HEK293 (cell line): ENCODE data around the gene CA5B.

Experiments used
- GLI2 ChIP-seq: fragments of 450-650 bp; formaldehyde crosslinking; IDR thresholded peaks from 2 replicates; pipeline ENCODE4; 2017; ENCODE audit warnings: missing biosample characterization, missing genetic modification characterization, low read depth, borderline replicate concordance
- KLF1 ChIP-seq: fragments of 450-650 bp; formaldehyde crosslinking; IDR thresholded peaks from 2 replicates; pipeline ENCODE4 v1.5.1; 2016; ENCODE audit warnings: missing biosample characterization, missing genetic modification characterization
- KLF10 ChIP-seq: fragments of 450-650 bp; IDR thresholded peaks from 2 replicates; pipeline ENCODE4 v1.5.1; 2018; ENCODE audit warnings: missing biosample characterization, mild to moderate bottlenecking, missing genetic modification characterization
- OSR2 ChIP-seq: fragments of 450-650 bp; formaldehyde crosslinking; IDR thresholded peaks from 2 replicates; pipeline ENCODE4 v1.5.1; 2016; ENCODE audit warnings: missing biosample characterization, missing genetic modification characterization
- SP2 ChIP-seq: fragments of 450-650 bp; formaldehyde crosslinking; IDR thresholded peaks from 2 replicates; pipeline ENCODE4 v1.5.1; 2016; ENCODE audit warnings: missing biosample characterization, missing genetic modification characterization
- SP3 ChIP-seq: fragments of 450-650 bp; formaldehyde crosslinking; IDR thresholded peaks from 2 replicates; pipeline ENCODE4 v1.5.1; 2016; ENCODE audit warnings: missing biosample characterization, missing genetic modification characterization
- YY1 ChIP-seq: fragments of 450-650 bp; formaldehyde crosslinking; IDR thresholded peaks from 2 replicates; pipeline ENCODE4 v1.5.1; 2018; ENCODE audit warnings: missing biosample characterization, missing genetic modification characterization
- ZBTB21 ChIP-seq: fragments of 450-650 bp; formaldehyde crosslinking; IDR thresholded peaks from 2 replicates; pipeline ENCODE4 v1.5.1; 2017; ENCODE audit warnings: missing biosample characterization, missing genetic modification characterization
- ZIC2 ChIP-seq: fragments of 450-650 bp; formaldehyde crosslinking; IDR thresholded peaks from 2 replicates; pipeline ENCODE4 v1.5.1; 2016; ENCODE audit warnings: missing biosample characterization, missing genetic modification characterization
- ZNF10 ChIP-seq: fragments of 450-650 bp; formaldehyde crosslinking; IDR thresholded peaks from 2 replicates; pipeline ENCODE4 v1.5.1; 2017; ENCODE audit warnings: missing biosample characterization, missing genetic modification characterization
- ZNF175 ChIP-seq: fragments of 450-650 bp; formaldehyde crosslinking; IDR thresholded peaks from 2 replicates; pipeline ENCODE4 v1.5.1; 2016; ENCODE audit warnings: missing biosample characterization, missing genetic modification characterization
- ZNF223 ChIP-seq: fragments of 450-650 bp; formaldehyde crosslinking; IDR thresholded peaks from 2 replicates; pipeline ENCODE4 v1.5.1; 2016; ENCODE audit warnings: missing biosample characterization, missing genetic modification characterization
- ZNF248 ChIP-seq: fragments of 450-650 bp; formaldehyde crosslinking; IDR thresholded peaks from 2 replicates; pipeline ENCODE4 v1.5.1; 2017; ENCODE audit warnings: missing biosample characterization, missing genetic modification characterization
- ZNF37A ChIP-seq: fragments of 450-650 bp; IDR thresholded peaks from 2 replicates; pipeline ENCODE4 v1.5.1; 2018; ENCODE audit warnings: missing biosample characterization, missing genetic modification characterization
- ZNF398 ChIP-seq: fragments of 450-650 bp; formaldehyde crosslinking; IDR thresholded peaks from 2 replicates; pipeline ENCODE4 v1.5.1; 2017; ENCODE audit warnings: missing biosample characterization, missing genetic modification characterization
- ZNF530 ChIP-seq: fragments of 450-650 bp; formaldehyde crosslinking; IDR thresholded peaks from 2 replicates; pipeline ENCODE4 v1.5.1; 2016; ENCODE audit warnings: low read depth, missing biosample characterization, missing genetic modification characterization
- ZNF560 ChIP-seq: fragments of 450-650 bp; formaldehyde crosslinking; IDR thresholded peaks from 2 replicates; pipeline ENCODE4 v1.5.1; 2017; ENCODE audit warnings: missing biosample characterization, missing genetic modification characterization, borderline replicate concordance
- ZNF585B ChIP-seq: fragments of 450-650 bp; formaldehyde crosslinking; IDR thresholded peaks from 2 replicates; pipeline ENCODE4 v1.5.1; 2016; ENCODE audit warnings: missing biosample characterization, missing genetic modification characterization
- ZNF600 ChIP-seq: fragments of 450-650 bp; formaldehyde crosslinking; IDR thresholded peaks from 2 replicates; pipeline ENCODE4 v1.5.1; 2016; ENCODE audit warnings: missing biosample characterization, missing genetic modification characterization
- ZNF664 ChIP-seq: fragments of 450-650 bp; formaldehyde crosslinking; IDR thresholded peaks from 2 replicates; pipeline ENCODE4 v1.5.1; 2016; ENCODE audit warnings: missing biosample characterization, missing genetic modification characterization
- ZNF677 ChIP-seq: fragments of 450-650 bp; IDR thresholded peaks from 2 replicates; pipeline ENCODE4 v1.5.0; 2018; ENCODE audit warnings: missing biosample characterization, mild to moderate bottlenecking, missing genetic modification characterization, moderate library complexity
- ZNF701 ChIP-seq: fragments of 450-650 bp; formaldehyde crosslinking; IDR thresholded peaks from 2 replicates; pipeline ENCODE4 v1.5.1; 2016; ENCODE audit warnings: missing biosample characterization, missing genetic modification characterization
- ZNF707 ChIP-seq: fragments of 450-650 bp; formaldehyde crosslinking; IDR thresholded peaks from 2 replicates; pipeline ENCODE4 v1.5.1; 2016; ENCODE audit warnings: missing biosample characterization, missing genetic modification characterization
- ZNF791 ChIP-seq: fragments of 450-650 bp; formaldehyde crosslinking; IDR thresholded peaks from 2 replicates; pipeline ENCODE4 v1.5.1; 2016; ENCODE audit warnings: missing biosample characterization, missing genetic modification characterization
- ZSCAN4 ChIP-seq: fragments of 450-650 bp; formaldehyde crosslinking; IDR thresholded peaks from 2 replicates; pipeline ENCODE4 v1.5.1; 2017; ENCODE audit warnings: missing biosample characterization, missing genetic modification characterization
- TF ChIP-seq, protein P1 (sequence below): fragments of 450-650 bp; formaldehyde crosslinking; IDR thresholded peaks from 2 replicates; pipeline ENCODE4 v1.5.1; 2017; ENCODE audit warnings: missing biosample characterization, missing genetic modification characterization
- TF ChIP-seq, protein P2 (sequence below): fragments of 450-650 bp; formaldehyde crosslinking; IDR thresholded peaks from 2 replicates; pipeline ENCODE4 v1.5.1; 2016; ENCODE audit warnings: missing biosample characterization, missing genetic modification characterization
- TF ChIP-seq, protein P3 (sequence below): fragments of 450-650 bp; formaldehyde crosslinking; IDR thresholded peaks from 2 replicates; pipeline ENCODE4 v1.5.1; 2017; ENCODE audit warnings: missing biosample characterization, missing genetic modification characterization
- TF ChIP-seq, protein P4 (sequence below): sonication (generic); formaldehyde crosslinking; IDR thresholded peaks from 2 replicates; pipeline ENCODE4 v1.8.1; 2022; ENCODE audit warnings: mild to moderate bottlenecking, moderate library complexity, missing genetic modification reagents
- TF ChIP-seq, protein P5 (sequence below): fragments of 450-650 bp; IDR thresholded peaks from 2 replicates; pipeline ENCODE4 v1.5.1; 2018; ENCODE audit warnings: missing biosample characterization, mild to moderate bottlenecking, missing genetic modification characterization
- TF ChIP-seq, protein P6 (sequence below): fragments of 450-650 bp; formaldehyde crosslinking; IDR thresholded peaks from 2 replicates; pipeline ENCODE4 v1.5.1; 2016; ENCODE audit warnings: missing biosample characterization, missing genetic modification characterization

Gene CA5B

GRCh38 chrX:15789979-15790768, 52.1 kb downstream of the CA5B start, which contains the start of gene ZRSR2 (continued):
- TF ChIP-seq ZNF677 (tag by site-specific recombination): no peak
- TF ChIP-seq, protein P1, sequence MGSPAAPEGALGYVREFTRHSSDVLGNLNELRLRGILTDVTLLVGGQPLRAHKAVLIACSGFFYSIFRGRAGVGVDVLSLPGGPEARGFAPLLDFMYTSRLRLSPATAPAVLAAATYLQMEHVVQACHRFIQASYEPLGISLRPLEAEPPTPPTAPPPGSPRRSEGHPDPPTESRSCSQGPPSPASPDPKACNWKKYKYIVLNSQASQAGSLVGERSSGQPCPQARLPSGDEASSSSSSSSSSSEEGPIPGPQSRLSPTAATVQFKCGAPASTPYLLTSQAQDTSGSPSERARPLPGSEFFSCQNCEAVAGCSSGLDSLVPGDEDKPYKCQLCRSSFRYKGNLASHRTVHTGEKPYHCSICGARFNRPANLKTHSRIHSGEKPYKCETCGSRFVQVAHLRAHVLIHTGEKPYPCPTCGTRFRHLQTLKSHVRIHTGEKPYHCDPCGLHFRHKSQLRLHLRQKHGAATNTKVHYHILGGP (tag by site-specific recombination): no peak
- TF ChIP-seq ZNF223: no peak
- peak; percentile 69 for TF ChIP-seq ZNF600
- no peak for TF ChIP-seq ZNF701 (tag by site-specific recombination)
- no peak for TF ChIP-seq ZIC2
- TF ChIP-seq KLF10: no peak
- TF ChIP-seq ZNF560 (tag by site-specific recombination): no peak
- no peak for TF ChIP-seq OSR2 (tag by site-specific recombination)
- TF ChIP-seq ZNF398: peak; percentile 27
- TF ChIP-seq SP3: peak; percentile 87
- TF ChIP-seq, protein P2, sequence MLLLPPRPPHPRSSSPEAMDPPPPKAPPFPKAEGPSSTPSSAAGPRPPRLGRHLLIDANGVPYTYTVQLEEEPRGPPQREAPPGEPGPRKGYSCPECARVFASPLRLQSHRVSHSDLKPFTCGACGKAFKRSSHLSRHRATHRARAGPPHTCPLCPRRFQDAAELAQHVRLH (tag by site-specific recombination): no peak
- no peak for TF ChIP-seq ZNF707 (tag by site-specific recombination)
- no peak for TF ChIP-seq ZNF664 (tag by site-specific recombination)
- peak; percentile 91 for TF ChIP-seq SP2 (tag by site-specific recombination)
- no peak for TF ChIP-seq ZNF530 (tag by site-specific recombination)
- no peak for TF ChIP-seq ZNF10
- TF ChIP-seq ZSCAN4 (tag by site-specific recombination): no peak
- TF ChIP-seq ZNF248 (tag by site-specific recombination): no peak
- TF ChIP-seq, protein P3, sequence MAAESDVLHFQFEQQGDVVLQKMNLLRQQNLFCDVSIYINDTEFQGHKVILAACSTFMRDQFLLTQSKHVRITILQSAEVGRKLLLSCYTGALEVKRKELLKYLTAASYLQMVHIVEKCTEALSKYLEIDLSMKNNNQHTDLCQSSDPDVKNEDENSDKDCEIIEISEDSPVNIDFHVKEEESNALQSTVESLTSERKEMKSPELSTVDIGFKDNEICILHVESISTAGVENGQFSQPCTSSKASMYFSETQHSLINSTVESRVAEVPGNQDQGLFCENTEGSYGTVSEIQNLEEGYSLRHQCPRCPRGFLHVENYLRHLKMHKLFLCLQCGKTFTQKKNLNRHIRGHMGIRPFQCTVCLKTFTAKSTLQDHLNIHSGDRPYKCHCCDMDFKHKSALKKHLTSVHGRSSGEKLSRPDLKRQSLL: no peak
- TF ChIP-seq ZNF585B (tag by site-specific recombination): no peak
- no peak for TF ChIP-seq ZNF175 (tag by site-specific recombination)
- TF ChIP-seq ZBTB21 (tag by site-specific recombination): 0 out of 2 replicates have a peak, but pooled peaks have one; percentile 9
- peak; percentile 50 for TF ChIP-seq KLF1 (tag by site-specific recombination)
- TF ChIP-seq, protein P4, sequence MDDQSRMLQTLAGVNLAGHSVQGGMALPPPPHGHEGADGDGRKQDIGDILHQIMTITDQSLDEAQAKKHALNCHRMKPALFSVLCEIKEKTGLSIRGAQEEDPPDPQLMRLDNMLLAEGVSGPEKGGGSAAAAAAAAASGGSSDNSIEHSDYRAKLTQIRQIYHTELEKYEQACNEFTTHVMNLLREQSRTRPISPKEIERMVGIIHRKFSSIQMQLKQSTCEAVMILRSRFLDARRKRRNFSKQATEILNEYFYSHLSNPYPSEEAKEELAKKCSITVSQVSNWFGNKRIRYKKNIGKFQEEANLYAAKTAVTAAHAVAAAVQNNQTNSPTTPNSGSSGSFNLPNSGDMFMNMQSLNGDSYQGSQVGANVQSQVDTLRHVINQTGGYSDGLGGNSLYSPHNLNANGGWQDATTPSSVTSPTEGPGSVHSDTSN (CRISPR knock-in tag): no peak
- no peak for TF ChIP-seq ZNF37A (tag by site-specific recombination)
- no peak for TF ChIP-seq ZNF791
- TF ChIP-seq, protein P5, sequence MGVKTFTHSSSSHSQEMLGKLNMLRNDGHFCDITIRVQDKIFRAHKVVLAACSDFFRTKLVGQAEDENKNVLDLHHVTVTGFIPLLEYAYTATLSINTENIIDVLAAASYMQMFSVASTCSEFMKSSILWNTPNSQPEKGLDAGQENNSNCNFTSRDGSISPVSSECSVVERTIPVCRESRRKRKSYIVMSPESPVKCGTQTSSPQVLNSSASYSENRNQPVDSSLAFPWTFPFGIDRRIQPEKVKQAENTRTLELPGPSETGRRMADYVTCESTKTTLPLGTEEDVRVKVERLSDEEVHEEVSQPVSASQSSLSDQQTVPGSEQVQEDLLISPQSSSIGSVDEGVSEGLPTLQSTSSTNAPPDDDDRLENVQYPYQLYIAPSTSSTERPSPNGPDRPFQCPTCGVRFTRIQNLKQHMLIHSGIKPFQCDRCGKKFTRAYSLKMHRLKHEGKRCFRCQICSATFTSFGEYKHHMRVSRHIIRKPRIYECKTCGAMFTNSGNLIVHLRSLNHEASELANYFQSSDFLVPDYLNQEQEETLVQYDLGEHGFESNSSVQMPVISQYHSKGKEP: no peak
- TF ChIP-seq, protein P6, sequence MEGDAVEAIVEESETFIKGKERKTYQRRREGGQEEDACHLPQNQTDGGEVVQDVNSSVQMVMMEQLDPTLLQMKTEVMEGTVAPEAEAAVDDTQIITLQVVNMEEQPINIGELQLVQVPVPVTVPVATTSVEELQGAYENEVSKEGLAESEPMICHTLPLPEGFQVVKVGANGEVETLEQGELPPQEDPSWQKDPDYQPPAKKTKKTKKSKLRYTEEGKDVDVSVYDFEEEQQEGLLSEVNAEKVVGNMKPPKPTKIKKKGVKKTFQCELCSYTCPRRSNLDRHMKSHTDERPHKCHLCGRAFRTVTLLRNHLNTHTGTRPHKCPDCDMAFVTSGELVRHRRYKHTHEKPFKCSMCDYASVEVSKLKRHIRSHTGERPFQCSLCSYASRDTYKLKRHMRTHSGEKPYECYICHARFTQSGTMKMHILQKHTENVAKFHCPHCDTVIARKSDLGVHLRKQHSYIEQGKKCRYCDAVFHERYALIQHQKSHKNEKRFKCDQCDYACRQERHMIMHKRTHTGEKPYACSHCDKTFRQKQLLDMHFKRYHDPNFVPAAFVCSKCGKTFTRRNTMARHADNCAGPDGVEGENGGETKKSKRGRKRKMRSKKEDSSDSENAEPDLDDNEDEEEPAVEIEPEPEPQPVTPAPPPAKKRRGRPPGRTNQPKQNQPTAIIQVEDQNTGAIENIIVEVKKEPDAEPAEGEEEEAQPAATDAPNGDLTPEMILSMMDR (tag by site-specific recombination): no peak
- peak; percentile 88 for TF ChIP-seq YY1
- no peak for TF ChIP-seq GLI2 (tag by site-specific recombination)
